ENCODE measurements around the gene PTPRN2.
"Not testable (repeated sequence)": the region's sequence is repeated elsewhere in the genome, so short reads cannot be mapped to it uniquely, and the experiment has no call there.

PTPRN2 gene

DNA sequence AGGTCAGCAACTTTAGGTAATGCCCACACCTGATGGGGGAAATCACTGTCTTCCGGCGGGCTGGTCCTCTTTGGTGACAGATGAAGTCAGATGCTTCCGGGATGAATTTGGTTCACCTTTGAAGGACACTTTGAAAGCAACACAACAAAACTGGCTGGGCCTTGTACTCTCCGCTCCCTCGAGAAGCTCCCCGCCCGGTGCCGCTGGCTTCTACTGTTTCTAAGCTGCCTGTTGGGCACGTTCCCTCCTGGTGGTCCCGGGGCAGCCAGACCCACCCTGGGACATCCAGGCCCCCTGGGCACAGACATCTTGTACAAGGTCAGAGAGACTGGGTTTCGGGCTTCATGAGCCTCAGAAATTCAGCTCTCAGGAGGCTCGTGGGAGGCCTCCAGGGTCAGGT is 798.5 kb downstream of the PTPRN2 start:
- no peak for DNase-seq

DNA sequence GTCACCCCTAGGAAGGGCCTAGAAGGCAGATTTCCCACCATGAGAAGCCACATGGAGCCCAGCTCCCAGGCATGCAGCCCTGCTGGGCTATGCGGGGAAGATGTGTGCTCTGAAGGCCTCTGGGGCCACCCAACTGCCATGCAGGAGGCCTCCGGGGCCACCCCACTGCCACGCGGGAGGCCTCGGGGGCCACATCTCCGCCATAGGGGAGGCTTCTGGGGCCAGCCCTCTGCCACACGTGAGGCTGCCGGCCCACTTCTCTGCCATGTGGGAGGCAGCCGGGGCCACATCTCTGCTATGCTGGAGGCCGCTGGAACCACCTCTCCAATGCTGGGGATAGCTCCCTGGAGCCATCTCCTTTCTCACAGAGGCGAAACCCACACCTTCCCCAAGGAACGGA is 799.0 kb downstream of the PTPRN2 start:
- no peak for DNase-seq

DNA sequence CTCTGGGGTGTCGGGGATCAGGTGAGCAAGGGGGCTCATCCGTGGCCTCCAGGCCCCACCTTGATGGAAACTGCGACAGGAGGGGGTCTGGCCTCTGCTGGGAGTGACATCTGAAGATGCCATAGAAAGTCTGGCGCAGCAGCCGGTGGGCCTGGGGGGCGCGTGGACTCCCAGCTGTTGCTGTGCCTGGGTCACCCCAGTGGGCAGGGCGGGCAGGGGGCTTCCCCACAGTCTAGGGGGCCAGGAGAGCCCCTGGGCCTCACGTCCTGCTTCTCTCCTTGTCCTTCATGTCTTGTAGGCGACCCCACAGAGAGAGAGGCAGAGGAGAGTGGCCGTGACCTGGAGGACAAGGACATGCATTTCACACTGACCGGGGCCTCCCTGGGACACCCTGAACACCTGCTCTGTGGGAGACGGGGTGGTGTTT is 800.3 kb downstream of the PTPRN2 start:
- no peak for DNase-seq

- DNase-seq: no peak
These were observed 801.0 kb downstream of the PTPRN2 start for GRCh38 chr7:157786375-157787274.

- DNase-seq: no peak
These were observed 802.0 kb downstream of the PTPRN2 start for GRCh38 chr7:157785486-157786186.

GRCh38 chr7:157784979-157785441 is 802.6 kb downstream of the PTPRN2 start:
- DNase-seq: peak; percentile 61

- no peak for DNase-seq
These were observed 803.4 kb downstream of the PTPRN2 start for GRCh38 chr7:157784041-157784835.

DNA sequence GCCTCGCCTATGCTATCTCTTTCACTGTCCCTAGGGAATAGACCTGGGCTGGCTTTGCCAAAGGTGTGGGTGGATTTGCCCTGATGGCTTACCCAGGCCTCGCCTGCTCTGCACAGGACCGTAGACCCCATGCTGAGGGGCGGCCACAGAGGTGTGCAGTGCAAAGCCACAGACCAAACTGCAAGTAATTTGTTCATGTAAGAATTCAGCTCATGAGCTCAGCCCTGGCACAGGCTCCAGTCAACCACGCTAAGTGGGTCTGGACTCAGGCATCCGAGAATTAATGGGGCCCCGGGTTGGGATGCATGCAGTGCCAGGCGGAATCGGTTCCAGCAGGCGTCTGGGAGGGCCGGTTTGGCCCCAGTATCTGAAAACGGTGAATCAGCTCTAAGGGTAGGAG is 805.6 kb downstream of the PTPRN2 start:
- no peak for DNase-seq

DNA sequence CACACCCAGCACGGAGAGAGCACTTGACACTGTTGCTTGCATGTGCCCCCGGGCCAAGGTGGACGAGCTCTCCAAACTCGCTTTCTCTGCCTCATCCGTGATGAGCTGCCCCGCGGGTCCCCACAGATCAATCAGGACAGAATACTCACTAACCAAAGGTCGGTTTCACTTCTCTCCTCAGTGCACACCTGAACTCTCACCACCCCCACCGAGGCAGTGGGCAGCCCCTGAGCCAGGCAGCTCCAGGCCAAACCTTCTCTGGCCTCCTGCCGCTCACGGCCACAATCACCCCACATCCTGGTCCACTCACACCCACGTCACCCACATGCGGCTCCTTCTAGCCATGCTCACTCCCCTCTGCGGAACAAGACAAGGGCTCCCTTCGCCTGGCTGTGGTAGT is 806.9 kb downstream of the PTPRN2 start:
- no peak for DNase-seq

DNA sequence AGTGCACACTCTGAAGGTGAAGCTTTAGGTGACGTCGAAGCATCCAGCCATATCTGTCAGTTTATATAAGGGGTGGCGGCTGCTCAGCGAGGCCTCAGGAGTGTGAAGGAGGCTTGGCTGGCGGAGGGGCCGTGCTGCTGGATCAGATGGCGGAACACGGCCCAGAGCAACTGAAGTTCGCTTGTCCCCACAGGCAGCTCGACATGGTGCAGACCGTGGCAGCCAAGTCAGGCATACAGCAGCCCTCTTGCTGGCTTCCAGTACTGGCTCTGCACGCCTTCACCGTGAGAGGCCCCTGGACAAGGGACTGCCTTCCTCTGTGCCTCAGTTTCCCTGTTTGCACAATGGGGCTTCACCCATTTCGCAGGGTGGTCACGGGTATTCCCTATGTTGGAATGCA is 807.3 kb downstream of the PTPRN2 start:
- no peak for DNase-seq

DNA sequence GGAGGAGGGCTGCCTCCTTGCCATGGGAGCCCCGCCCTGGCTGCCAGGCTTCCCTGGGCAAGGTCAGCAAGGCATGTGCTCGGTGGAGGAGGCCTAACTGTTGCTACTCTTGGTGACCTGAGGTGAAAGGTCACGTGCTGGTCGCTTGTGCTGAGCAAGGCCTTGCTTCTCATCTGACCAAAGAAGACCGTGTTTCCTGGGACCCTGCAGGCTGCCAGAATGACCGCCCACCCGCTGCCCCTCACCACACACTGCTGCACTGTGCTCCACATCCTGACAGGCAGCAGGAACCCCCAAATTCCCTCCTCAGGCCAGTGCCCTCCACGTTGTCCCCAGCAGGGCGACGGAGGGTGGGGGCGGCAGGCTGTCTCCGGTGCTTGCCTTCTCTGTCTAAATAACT is 808.4 kb downstream of the PTPRN2 start:
- no peak for DNase-seq

DNA sequence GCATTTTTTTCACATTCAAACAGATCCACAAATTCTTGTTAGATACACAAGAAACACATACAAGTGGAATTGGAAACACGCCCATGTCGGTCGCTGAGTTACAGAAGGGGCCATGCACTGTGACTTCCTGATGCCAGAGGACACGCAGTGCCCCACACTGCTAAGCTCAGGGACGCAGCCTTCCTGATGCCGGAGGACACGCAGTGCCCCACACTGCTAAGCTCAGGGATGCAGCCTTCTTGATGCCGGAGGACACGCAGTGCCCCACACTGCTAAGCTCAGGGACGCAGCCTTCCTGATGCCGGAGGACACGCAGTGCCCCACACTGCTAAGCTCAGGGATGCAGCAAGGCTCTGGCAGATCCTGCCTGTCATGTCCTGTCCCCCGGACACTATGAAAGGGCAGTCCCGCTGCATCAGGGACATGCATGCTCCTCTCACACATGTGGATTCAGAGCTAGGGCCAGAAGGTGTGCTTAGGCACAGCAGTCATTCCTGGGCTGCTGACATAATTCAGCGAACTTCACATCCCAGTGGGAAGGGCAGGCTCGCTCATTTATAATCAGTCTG is 810.3 kb downstream of the PTPRN2 start:
- not testable (repeated sequence) for DNase-seq

- no peak for DNase-seq
These were observed 811.9 kb downstream of the PTPRN2 start for GRCh38 chr7:157775560-157776332.

DNA sequence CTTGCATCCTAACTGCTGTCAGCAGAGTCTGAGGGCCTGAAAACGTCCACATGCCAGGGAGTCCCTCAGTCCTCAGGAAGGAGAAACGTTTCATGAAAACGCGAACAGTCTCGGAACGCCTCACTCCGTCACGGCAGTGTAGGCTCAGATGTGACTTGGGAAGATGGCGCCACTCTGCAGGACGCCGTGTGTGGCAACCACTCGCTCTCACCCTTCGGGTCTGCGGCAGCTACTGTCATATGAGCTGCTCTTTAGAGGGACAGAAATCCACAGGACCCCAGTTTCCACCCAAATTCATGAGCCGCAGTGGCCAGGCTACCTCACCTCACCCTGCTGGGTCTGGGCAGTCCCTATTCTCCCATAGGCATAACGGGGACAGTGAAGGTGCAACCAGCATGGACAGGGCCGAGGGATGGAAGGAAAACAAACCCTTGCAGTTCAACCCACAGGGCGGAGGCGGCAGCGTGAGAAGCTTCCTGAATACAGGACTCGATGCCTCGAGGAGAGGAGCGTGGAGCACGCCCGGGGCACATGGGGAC is 812.5 kb downstream of the PTPRN2 start:
- no peak for DNase-seq

GRCh38 chr7:157774495-157774894 is 813.1 kb downstream of the PTPRN2 start:
- no peak for DNase-seq

DNA sequence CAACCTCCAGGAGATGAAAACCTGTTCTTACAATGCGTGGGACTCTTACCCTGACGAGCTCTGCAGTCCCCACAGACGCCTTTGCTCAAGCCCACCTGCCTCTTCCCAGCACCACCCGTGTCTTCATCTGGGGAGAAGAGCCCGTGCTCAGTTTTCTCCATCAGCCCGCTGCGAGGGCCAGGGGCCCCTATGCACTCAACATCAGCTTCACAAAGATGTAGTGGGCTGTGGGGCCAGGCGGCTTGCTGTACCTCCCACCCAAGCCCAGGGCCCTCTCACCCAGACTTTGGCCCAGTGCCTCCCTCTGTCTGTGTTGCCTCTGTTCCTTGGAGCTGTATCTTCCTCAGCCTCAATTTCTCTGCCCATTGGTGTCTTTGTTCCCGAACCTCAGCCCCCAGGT is 814.3 kb downstream of the PTPRN2 start:
- no peak for DNase-seq

DNA sequence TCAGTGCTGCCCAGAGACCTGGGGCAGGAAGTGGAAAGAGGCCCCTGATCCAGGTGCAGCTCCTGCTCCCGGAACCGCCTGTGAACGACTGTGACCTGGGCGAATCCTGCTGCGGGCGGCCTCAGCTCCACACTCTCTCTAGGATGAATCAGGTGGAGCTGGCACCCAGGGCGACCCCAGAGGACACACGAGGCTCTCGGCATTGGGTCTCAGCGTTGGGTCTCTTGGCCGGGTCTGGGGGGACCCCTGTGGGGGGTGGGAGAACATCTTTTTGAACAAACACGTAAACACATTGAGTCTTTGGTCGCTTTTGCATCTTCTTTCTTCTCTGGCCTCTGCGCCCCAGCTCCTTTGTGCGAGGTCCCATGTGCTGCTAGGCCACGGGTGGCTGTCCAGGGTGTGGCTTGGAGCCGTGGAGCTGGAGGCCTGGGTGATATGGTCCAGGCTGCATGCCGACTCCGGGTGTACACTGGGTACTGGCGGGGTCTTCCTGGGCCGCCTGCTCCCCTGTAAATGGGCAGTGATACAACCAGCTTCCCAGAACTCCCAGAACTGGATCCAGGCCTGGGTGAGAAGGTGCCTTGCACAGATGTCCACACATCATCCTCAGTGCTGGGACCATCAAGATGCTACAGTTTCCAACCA is 815.0 kb downstream of the PTPRN2 start:
- DNase-seq: no peak

DNA sequence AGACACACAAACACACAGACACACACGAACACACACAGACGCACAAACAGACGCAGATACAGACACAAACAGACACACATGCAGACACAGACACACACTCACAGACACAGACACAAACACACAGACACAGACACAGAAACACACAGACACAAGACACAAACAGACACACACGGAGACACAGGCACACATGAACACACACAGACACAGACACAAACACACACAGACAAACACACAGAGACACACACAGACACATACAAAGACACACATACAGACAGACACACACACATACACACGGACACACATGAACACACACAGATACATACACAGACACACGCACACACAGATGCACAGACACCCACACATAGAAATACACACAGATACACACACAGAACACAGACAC is 815.9 kb downstream of the PTPRN2 start:
- DNase-seq: no peak

- no peak for DNase-seq
These were observed 816.8 kb downstream of the PTPRN2 start for GRCh38 chr7:157770716-157771320.

- no peak for DNase-seq
These were observed 818.0 kb downstream of the PTPRN2 start for GRCh38 chr7:157769526-157770215.
